Activated naive CD8-positive, alpha-beta T cell treated with anti-CD3 and anti-CD28 coated beads for 36 hours (primary cell): ENCODE data around the gene ARHGEF28. TPM values are rescaled to one million over a fixed set of nuclear protein-coding genes. Genes with fewer than 3 reads are reported as not detected.

Source experiments
- DNase-seq: peaks from one replicate; pipeline ENCODE4 v3.0.0; 2021
- H3K27ac Mint-ChIP-seq: one replicate; pipeline ENCODE4 v1.8.0; 2022; ENCODE audit warnings: mild to moderate bottlenecking, moderate library complexity, mixed read lengths
- H3K27me3 Mint-ChIP-seq: one replicate; pipeline ENCODE4 v1.8.0; 2022; ENCODE audit warnings: mild to moderate bottlenecking, mixed read lengths
- H3K36me3 Mint-ChIP-seq: one replicate; pipeline ENCODE4 v1.8.0; 2021; ENCODE audit warnings: mild to moderate bottlenecking, mixed read lengths
- H3K4me1 Mint-ChIP-seq: one replicate; pipeline ENCODE4 v1.8.0; 2021; ENCODE audit warnings: mixed read lengths
- H3K4me3 Mint-ChIP-seq: one replicate; pipeline ENCODE4 v1.8.0; 2022; ENCODE audit warnings: mild to moderate bottlenecking, moderate library complexity, mixed read lengths
- H3K9me3 Mint-ChIP-seq: one replicate; pipeline ENCODE4 v1.8.0; 2022; ENCODE audit warnings: mixed read lengths
- total RNA-seq, 2 experiments: library from RNA; stranded (reverse); gene quantifications; one replicate each; pipeline ENCODE4 v1.2.3, GENCODE V29; 2021

ARHGEF28 gene
- total RNA-seq, 2 experiments from 2014 or later, result not detected

- no peak overlapping the region for H3K4me3 Mint-ChIP-seq
- peaks cover 17% of the 10 kb centered on the region for H3K27me3 Mint-ChIP-seq
- H3K9me3 Mint-ChIP-seq, result no peaks in the 10 kb centered on the region
- H3K27ac Mint-ChIP-seq, result no peak overlapping the region
- no peaks in the 10 kb centered on the region for H3K4me1 Mint-ChIP-seq
- H3K36me3 Mint-ChIP-seq, result no peaks in the 10 kb centered on the region
- DNase-seq, result no peak
Observed at GRCh38 chr5:73857446-73857845, 231.4 kb downstream of the ARHGEF28 start.

- peaks cover 18% of the 10 kb centered on the region for H3K27me3 Mint-ChIP-seq
- no peak for DNase-seq
- H3K36me3 Mint-ChIP-seq, result no peaks in the 10 kb centered on the region
- no peaks in the 10 kb centered on the region for H3K9me3 Mint-ChIP-seq
- H3K4me3 Mint-ChIP-seq, result no peak overlapping the region
- no peaks in the 10 kb centered on the region for H3K4me1 Mint-ChIP-seq
- H3K27ac Mint-ChIP-seq, result no peak overlapping the region
Observed at GRCh38 chr5:73858054-73858453, 232.1 kb downstream of the ARHGEF28 start.

GRCh38 chr5:73858776-73859175, 232.8 kb downstream of the ARHGEF28 start:
- Mint-ChIP-seq H3K27me3 (peaks cover 26% of the 10 kb centered on the region), H3K36me3 (no peaks in the 10 kb centered on the region), H3K4me3 (no peak overlapping the region), H3K9me3 (no peaks in the 10 kb centered on the region), H3K27ac (no peak overlapping the region), H3K4me1 (no peaks in the 10 kb centered on the region)
- DNase-seq, result no peak

GRCh38 chr5:73859696-73860095, 233.7 kb downstream of the ARHGEF28 start:
- Mint-ChIP-seq H3K4me1 (no peaks in the 10 kb centered on the region), H3K9me3 (no peaks in the 10 kb centered on the region), H3K27me3 (peaks cover 27% of the 10 kb centered on the region), H3K27ac (no peak overlapping the region), H3K4me3 (no peak overlapping the region), H3K36me3 (no peaks in the 10 kb centered on the region)
- DNase-seq, result no peak

- no peaks in the 10 kb centered on the region for H3K9me3 Mint-ChIP-seq
- no peaks in the 10 kb centered on the region for H3K36me3 Mint-ChIP-seq
Observed at GRCh38 chr5:73861313-73861988, 235.5 kb downstream of the ARHGEF28 start.

GRCh38 chr5:73862796-73863195, 236.8 kb downstream of the ARHGEF28 start:
- Mint-ChIP-seq H3K4me1 (no peaks in the 10 kb centered on the region), H3K27me3 (peaks cover 50% of the 10 kb centered on the region), H3K9me3 (no peaks in the 10 kb centered on the region), H3K36me3 (no peaks in the 10 kb centered on the region), H3K27ac (no peak overlapping the region), H3K4me3 (no peak overlapping the region)
- DNase-seq, result no peak

More at GRCh38 chr5:73861313-73861988, 235.5 kb downstream of the ARHGEF28 start:
- Mint-ChIP-seq H3K4me1 (no peaks in the 10 kb centered on the region), H3K4me3 (no peak overlapping the region), H3K27me3 (peaks cover 36% of the 10 kb centered on the region), H3K27ac (no peak overlapping the region)
- no peak for DNase-seq

- no peak overlapping the region for H3K4me3 Mint-ChIP-seq
- H3K27me3 Mint-ChIP-seq, result peaks cover 54% of the 10 kb centered on the region
- no peaks in the 10 kb centered on the region for H3K9me3 Mint-ChIP-seq
- H3K27ac Mint-ChIP-seq, result no peak overlapping the region
- no peak for DNase-seq
- no peaks in the 10 kb centered on the region for H3K36me3 Mint-ChIP-seq
- no peaks in the 10 kb centered on the region for H3K4me1 Mint-ChIP-seq
Observed at GRCh38 chr5:73863876-73864275, 237.9 kb downstream of the ARHGEF28 start.

- Mint-ChIP-seq H3K36me3 (no peaks in the 10 kb centered on the region), H3K4me3 (no peak overlapping the region), H3K9me3 (no peaks in the 10 kb centered on the region), H3K27me3 (peaks cover 48% of the 10 kb centered on the region), H3K27ac (no peak overlapping the region), H3K4me1 (no peaks in the 10 kb centered on the region)
- DNase-seq, result no peak
Observed at GRCh38 chr5:73865315-73865714, 239.3 kb downstream of the ARHGEF28 start.

- Mint-ChIP-seq H3K4me1 (no peaks in the 10 kb centered on the region), H3K36me3 (no peaks in the 10 kb centered on the region), H3K27me3 (peaks cover 37% of the 10 kb centered on the region), H3K4me3 (no peak overlapping the region), H3K9me3 (no peaks in the 10 kb centered on the region), H3K27ac (no peak overlapping the region)
- DNase-seq, result no peak
Observed at GRCh38 chr5:73867345-73868335, 241.6 kb downstream of the ARHGEF28 start.

- DNase-seq, result no peak
- no peaks in the 10 kb centered on the region for H3K36me3 Mint-ChIP-seq
- H3K27me3 Mint-ChIP-seq, result peaks cover 32% of the 10 kb centered on the region
- H3K9me3 Mint-ChIP-seq, result no peaks in the 10 kb centered on the region
- no peaks in the 10 kb centered on the region for H3K4me1 Mint-ChIP-seq
- H3K4me3 Mint-ChIP-seq, result no peak overlapping the region
- H3K27ac Mint-ChIP-seq, result no peak overlapping the region
Observed at GRCh38 chr5:73883646-73884045, 257.6 kb downstream of the ARHGEF28 start.

- H3K27ac Mint-ChIP-seq, result no peak overlapping the region
- H3K4me1 Mint-ChIP-seq, result no peaks in the 10 kb centered on the region
- H3K4me3 Mint-ChIP-seq, result no peak overlapping the region
Observed at GRCh38 chr5:73887688-73888087, 261.7 kb downstream of the ARHGEF28 start.

GRCh38 chr5:73890569-73890968, 264.6 kb downstream of the ARHGEF28 start:
- Mint-ChIP-seq H3K27ac (no peak overlapping the region), H3K27me3 (peaks cover 45% of the 10 kb centered on the region), H3K4me3 (no peak overlapping the region), H3K9me3 (no peaks in the 10 kb centered on the region), H3K4me1 (no peaks in the 10 kb centered on the region), H3K36me3 (no peaks in the 10 kb centered on the region)
- DNase-seq, result no peak

More at GRCh38 chr5:73887688-73888087, 261.7 kb downstream of the ARHGEF28 start:
- DNase-seq, result no peak
- no peaks in the 10 kb centered on the region for H3K9me3 Mint-ChIP-seq
- no peaks in the 10 kb centered on the region for H3K36me3 Mint-ChIP-seq
- peaks cover 40% of the 10 kb centered on the region for H3K27me3 Mint-ChIP-seq

GRCh38 chr5:73892218-73892617, 266.2 kb downstream of the ARHGEF28 start:
- no peak for DNase-seq
- Mint-ChIP-seq H3K36me3 (no peaks in the 10 kb centered on the region), H3K4me1 (no peaks in the 10 kb centered on the region), H3K27me3 (peaks cover 44% of the 10 kb centered on the region), H3K9me3 (no peaks in the 10 kb centered on the region), H3K4me3 (no peak overlapping the region), H3K27ac (no peak overlapping the region)

GRCh38 chr5:73892806-73893205, 266.8 kb downstream of the ARHGEF28 start:
- no peak overlapping the region for H3K4me3 Mint-ChIP-seq

GRCh38 chr5:73893813-73894212, 267.8 kb downstream of the ARHGEF28 start:
- Mint-ChIP-seq H3K4me3 (no peak overlapping the region), H3K4me1 (no peaks in the 10 kb centered on the region), H3K27me3 (peaks cover 38% of the 10 kb centered on the region), H3K27ac (no peak overlapping the region), H3K36me3 (no peaks in the 10 kb centered on the region), H3K9me3 (no peaks in the 10 kb centered on the region)
- DNase-seq, result no peak

More at GRCh38 chr5:73892806-73893205, 266.8 kb downstream of the ARHGEF28 start:
- no peaks in the 10 kb centered on the region for H3K36me3 Mint-ChIP-seq
- H3K9me3 Mint-ChIP-seq, result no peaks in the 10 kb centered on the region
- H3K27ac Mint-ChIP-seq, result no peak overlapping the region
- no peak for DNase-seq
- no peaks in the 10 kb centered on the region for H3K4me1 Mint-ChIP-seq
- H3K27me3 Mint-ChIP-seq, result peaks cover 42% of the 10 kb centered on the region
